Uterus (tissue), 2 donors: ENCODE measurements around the gene NR2C2.

Experiments
- POLR2A ChIP-seq, 2 donors: fragments of 450-650 bp; IDR thresholded peaks; one replicate each; pipeline ENCODE4 v1.6.1; 2016; ENCODE audit warnings: antibody characterized with exemption in 2 of 2, mild to moderate bottlenecking in 1 of 2, moderate library complexity in 1 of 2
- TF ChIP-seq, protein P1 (sequence below), 4 experiments: fragments of 200-600 bp in 2 of 4; fragments of 450-650 bp in 2 of 4; sonication (generic) in 2 of 4; IDR thresholded peaks; one replicate each; pipeline ENCODE4 v1.5.1; 2016 to 2019; ENCODE audit warnings: antibody characterized with exemption in 4 of 4, mild to moderate bottlenecking in 2 of 4, moderate library complexity in 1 of 4

GRCh38 chr3:15040844-15041243, 93.5 kb downstream of the NR2C2 start:
- TF ChIP-seq, protein P1, sequence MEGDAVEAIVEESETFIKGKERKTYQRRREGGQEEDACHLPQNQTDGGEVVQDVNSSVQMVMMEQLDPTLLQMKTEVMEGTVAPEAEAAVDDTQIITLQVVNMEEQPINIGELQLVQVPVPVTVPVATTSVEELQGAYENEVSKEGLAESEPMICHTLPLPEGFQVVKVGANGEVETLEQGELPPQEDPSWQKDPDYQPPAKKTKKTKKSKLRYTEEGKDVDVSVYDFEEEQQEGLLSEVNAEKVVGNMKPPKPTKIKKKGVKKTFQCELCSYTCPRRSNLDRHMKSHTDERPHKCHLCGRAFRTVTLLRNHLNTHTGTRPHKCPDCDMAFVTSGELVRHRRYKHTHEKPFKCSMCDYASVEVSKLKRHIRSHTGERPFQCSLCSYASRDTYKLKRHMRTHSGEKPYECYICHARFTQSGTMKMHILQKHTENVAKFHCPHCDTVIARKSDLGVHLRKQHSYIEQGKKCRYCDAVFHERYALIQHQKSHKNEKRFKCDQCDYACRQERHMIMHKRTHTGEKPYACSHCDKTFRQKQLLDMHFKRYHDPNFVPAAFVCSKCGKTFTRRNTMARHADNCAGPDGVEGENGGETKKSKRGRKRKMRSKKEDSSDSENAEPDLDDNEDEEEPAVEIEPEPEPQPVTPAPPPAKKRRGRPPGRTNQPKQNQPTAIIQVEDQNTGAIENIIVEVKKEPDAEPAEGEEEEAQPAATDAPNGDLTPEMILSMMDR (IDR thresholded peaks at IDR 0.05) = no peak
- TF ChIP-seq POLR2A (IDR thresholded peaks at IDR 0.05) = no peak
